NK-92 treated with Interleukin-12 subunit alpha and Interleukin-12 subunit beta, amount 100 ng/mL, for 24 hours (cell line): ENCODE data around the gene COA5.

Source experiments
- DNase-seq: peaks from one replicate; lab custom pipeline; 2025; lab: John Stamatoyannopoulos, UW

The COA5 gene

DNA sequence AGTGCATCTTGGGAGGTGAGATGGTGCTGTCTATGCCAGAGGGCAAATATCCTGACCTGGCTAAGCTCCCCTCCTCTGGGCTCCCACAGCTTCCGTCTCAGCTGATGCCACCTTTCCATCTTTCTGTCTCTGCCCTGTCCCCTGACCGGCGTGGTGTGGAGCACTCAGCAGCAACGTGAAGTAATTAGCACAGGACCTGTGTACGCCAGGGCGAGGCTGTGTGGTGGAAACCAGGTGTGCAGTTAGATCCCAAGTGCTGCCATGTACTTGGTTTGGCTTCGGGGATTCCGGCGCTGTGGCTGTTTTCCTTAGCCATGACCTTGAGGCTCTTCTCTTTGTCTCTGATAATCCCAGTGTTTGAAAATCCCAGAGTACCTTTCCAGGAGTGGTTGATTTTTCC, 36.5 kb downstream of the COA5 start:
- no peak for DNase-seq

GRCh38 chr2:98571121-98571701, 37.1 kb downstream of the COA5 start:
- DNase-seq: no peak

GRCh38 chr2:98570356-98570755, 38.0 kb downstream of the COA5 start:
- DNase-seq: no peak

DNA sequence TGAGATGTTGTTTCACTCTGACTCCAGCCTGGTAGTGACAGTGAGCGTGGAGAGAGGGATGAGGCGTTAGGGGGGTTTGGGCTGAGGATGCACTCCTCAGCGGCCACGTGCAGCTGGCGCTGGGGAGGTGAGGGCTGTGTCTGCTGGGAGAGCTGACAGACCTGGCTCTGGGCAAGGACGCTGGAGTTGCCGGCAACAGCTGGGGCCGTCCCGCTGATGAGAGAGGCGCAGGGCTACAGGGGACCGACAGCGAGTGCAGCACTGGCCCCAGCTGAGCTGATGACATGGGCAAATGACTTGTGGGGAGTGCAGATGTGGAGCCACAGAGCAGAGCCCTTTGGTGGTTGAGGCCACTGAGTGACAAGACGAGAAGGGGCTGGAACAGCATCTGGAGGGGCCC, 38.4 kb downstream of the COA5 start:
- DNase-seq: no peak

DNA sequence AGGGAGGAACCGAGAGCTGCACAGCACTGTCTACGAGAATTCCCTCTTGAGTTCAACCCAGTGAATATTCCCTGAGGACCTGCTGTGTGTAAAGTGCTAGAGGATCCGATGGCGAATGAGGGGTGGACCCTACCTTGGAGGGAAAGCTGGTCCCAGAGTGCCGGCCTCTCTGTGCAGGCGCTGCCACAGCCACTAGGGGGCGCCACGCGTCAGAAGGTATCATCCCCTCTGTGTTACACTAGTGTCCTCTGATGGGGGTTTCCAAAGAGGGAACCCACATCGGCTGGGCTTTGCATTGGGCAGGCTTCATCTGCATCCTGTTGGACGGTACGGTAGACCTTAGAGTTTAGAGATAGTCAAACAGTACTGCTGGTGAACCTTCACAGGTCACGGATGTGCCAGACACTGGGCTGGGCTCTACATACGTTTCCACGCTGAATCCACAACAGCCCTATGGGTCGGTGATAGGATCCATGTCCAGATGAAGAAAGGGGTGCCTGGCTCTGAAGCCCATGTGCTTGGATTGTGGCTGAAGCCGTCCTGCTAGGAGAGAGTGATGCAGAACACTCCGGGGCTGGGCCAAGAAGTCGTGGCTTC, 39.0 kb downstream of the COA5 start:
- DNase-seq: peak; percentile 29

DNA sequence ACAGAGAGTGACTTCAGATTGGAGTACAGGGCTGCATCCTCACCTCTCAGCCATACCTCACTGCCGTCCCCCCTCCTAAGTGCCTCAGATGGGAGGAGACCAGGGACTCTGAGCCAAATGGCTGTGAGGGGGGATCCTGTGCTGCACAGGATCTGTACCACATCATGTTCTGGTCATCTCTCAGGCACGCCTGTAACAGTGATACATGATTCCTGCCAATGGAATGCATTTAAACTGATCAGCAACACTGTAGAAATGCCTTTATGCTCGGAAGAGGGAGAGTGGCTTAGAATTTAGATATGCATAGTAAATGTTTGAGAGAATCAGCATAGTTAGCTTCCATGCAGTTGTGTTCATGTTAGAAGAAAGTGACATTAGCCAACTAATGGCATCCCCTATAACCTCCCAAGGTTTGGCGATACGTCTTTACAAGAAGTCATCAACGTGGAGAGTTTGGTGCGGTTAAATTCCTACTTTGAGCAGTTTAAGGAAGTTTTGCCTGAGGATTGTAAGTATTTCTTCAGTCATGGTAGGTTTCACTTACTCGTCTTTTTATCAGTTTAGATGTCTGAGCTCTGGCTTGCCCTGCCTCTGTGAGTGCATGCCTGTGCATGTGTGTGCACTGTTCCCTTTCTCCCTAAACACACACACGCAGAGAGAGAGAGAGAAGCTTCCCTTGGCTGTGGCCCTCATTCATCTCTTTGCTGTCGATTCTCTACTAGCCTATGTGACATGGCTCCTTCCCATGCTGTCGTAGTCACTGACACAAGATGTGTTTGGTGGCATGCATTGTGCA, 40.0 kb downstream of the COA5 start:
- DNase-seq: no peak

DNA sequence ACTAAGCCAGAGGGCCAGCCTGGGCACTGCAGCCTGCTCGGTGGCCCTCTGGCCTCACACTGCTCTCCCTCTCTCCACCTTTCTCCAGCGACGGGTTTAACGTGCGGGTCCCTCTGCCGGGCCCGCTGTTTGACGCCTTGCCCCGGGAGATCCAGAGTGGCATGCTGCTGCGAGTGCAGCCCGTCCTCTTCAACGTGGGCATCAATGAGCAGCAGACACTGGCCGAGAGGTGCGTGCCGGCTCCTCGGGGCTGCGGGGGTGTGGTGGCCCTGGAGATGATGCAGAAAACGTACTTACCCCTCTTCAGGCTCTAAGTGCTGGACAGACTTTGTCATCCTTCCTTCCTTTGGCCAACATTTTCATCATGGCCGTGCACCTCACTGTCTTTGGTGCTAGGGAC, 42.4 kb downstream of the COA5 start:
- DNase-seq: no peak

- no peak for DNase-seq
These were observed 42.9 kb downstream of the COA5 start for GRCh38 chr2:98565286-98565860.

DNA sequence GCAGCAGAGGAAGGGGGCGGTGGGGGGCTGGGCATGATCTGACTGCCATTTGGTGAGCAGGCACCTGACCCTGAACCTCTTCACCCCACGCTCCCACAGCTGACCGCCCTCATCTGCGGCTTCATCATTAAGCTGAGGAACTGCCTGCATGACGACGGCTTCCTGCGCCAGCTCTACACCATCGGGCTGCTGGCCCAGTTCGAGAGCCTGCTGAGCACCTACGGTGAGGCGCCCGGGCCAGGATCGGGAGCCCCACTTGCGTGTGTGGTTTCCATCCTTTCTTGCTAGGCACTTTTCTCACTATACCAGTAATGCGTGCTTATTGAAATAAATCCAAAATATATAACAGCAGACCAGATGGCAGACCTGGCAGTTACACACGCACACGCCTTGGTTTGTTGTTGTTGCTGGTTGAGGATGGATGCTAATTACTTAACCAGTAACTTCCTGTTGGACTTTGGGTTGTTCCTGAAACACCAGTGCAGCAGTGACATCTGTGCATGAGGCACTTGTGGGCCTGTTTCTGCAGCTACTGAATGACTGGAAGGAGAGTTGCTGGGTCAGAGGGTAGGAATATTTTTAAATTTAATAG, 43.7 kb downstream of the COA5 start:
- no peak for DNase-seq

DNA sequence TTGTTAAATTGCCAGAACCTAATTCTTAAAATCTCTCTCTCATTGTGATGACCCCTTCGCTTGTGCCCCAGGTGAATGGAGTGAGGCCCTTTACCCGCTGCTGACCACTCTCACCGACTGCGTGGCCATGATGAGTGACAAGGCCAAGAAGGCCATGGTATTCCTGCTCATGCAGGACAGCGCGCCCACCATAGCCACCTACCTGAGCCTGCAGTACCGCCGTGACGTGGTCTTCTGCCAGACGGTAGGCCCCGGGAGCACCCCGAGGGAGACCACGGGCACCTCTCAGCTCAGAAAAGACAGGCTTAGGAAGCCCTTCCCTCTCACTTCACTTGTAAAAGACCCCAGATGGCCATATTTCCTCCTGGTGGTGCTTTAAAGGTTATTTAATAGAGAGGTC, 44.9 kb downstream of the COA5 start:
- no peak for DNase-seq

GRCh38 chr2:98561902-98562695, 46.2 kb downstream of the COA5 start:
- DNase-seq: no peak

DNA sequence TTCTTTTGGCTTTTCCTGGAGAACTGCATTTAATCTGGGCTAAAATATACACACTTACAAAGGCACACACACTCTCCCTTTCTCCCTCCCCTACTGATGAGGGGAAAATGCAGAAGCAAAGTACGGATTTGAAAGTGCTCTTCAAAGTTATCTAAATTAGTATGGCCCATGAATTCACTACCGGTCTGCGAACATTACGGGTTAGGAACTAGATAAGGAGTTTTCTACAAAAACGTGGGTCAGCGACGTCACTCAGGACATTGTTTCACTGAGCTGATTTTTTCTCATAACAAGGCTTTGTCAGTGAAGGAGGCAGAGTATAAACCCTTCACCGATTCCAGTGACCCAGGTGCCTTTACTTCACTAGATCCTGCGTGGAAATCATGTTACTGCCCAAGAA, 47.3 kb downstream of the COA5 start:
- DNase-seq: no peak

GRCh38 chr2:98560256-98560771, 48.0 kb downstream of the COA5 start:
- DNase-seq: no peak

DNA sequence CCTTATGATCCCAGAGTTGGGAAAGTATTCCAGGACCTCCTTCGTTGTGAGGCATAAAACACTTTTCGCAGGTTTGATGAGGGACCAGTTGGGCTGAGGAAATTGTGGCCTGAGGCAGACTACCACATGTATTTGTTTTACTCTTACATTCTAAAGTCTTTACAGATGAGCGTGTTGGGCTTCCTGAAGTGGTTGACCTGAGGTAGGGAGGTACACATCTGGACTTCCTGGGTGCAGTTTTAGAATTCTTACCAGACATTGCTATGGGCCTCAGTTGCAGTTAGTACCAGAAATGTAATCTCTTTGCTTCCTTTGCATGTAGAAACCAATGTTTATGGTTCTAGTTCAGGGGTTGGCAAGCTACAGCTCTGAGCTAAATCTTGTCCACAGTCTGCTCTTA, 48.7 kb downstream of the COA5 start:
- no peak for DNase-seq

DNA sequence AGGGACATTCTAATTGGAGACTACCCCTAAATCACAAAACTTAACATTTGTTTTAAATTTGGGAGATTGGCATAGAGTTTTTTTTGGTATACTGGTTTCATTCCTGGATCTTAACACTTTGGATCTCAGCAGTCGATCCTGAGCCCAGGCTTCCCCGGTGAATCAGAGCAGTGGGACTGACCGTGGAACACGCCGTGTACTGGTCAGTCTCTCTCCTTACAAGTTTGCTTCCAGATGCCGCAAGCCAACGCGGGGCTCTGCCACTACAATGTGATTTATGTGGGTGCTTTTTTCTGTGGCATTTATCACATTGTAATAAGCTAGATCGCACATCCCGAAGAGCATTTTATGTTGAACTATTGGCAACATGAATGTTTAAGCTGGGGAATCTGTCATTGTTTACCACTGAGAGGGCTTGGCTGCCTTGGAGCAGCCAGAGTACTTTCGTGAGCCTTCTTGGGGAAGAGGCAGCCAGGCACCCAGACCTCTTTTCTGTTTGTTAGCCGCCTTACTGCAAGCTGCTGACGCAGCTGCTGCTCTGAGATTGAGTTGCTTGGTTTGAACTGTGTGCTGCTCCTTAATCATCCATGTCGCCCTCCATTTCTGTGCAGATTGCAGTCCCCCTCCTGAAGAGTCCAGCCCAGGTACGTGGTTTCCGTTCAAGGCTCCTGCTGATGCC, 49.3 kb downstream of the COA5 start:
- DNase-seq: no peak

GRCh38 chr2:98556344-98557033, 51.8 kb downstream of the COA5 start:
- DNase-seq: no peak

GRCh38 chr2:98555696-98556095, 52.6 kb downstream of the COA5 start:
- no peak for DNase-seq

DNA sequence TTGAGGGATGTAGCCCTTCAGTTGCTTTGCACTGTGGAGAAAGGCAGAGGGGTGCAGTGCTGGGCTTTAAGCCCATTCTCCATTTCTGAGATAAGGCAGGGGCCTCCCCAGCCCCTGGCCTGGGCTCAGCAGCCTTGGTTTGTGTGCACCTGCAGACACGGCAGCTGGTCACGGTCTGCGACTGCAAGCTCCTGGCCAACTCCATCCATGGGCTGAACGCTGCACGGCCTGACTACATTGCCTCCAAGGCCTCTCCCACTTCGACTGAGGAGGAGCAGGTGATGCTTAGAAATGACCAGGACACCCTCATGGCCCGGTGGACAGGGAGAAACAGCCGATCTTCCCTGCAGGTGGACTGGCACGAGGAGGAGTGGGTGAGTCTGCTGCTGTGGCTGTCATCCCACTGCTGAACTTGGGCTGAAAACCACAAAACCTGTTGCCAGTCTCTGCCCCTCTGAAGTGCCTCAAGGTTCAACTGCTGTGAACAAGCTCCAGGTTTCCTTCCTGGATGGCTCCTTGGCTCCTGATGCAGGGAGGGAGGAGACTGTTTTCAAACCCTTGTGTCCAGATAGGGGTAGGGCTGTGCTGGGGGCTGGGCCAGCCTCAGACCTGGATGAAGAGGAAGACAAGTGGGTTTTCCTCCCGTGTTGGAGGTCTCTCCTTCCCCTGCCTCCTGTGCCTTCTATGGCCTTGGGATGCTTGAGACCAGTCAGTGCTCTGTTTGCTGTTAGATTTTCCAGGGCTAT, 54.0 kb downstream of the COA5 start:
- no peak for DNase-seq

DNA sequence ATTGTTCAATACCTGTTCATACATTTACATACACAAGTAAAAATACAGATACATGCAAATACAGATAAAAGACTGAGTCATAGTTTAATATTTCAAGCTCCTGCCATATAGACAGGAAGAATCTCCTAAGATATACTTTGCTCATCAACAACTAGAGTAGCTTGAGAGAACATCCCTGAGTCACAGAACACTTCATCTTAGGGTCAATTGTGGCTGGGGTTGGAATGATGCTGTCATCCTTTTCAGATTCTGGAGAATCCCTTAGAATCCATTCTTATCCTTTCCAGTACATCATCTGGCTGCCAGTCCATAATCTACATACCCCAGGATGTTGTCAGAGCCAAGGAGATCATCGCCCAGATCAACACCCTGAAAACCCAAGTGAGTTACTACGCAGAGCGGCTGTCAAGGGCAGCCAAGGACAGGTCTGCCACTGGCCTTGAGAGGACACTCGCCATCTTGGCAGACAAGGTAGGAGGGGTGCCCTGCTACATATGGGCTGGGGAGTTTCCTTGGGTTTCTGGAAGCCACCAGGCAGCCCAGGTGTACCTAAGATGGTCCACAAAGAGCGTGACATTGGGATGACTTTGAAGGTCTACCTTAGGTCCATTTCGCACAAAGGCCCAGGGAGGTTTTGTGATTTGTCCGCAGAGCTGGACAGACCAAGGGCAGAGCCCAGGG, 55.7 kb downstream of the COA5 start:
- no peak for DNase-seq
